ENCODE results near the gene TMPRSS9.

GRCh38 chr19:2335848-2336247 lies 24.2 kb upstream of the TMPRSS9 start:
- no peak for TF ChIP-seq POLR2A (IDR thresholded peaks at IDR 0.05)
- TF ChIP-seq CTCF (IDR thresholded peaks at IDR 0.05): no peak

All from heart left ventricle (tissue), 13 donors.